HG03025 (cell line): ENCODE measurements around the gene ZNF646.

Experiments
- ATAC-seq: cut with Tn5 transposase; IDR thresholded peaks from one replicate; pipeline ENCODE4 v1.9.1; 2021; ENCODE audit warnings: mild to moderate bottlenecking, moderate library complexity; ENCODE audit not compliant: unreplicated experiment, low FRiP score

The ZNF646 gene, protein sequence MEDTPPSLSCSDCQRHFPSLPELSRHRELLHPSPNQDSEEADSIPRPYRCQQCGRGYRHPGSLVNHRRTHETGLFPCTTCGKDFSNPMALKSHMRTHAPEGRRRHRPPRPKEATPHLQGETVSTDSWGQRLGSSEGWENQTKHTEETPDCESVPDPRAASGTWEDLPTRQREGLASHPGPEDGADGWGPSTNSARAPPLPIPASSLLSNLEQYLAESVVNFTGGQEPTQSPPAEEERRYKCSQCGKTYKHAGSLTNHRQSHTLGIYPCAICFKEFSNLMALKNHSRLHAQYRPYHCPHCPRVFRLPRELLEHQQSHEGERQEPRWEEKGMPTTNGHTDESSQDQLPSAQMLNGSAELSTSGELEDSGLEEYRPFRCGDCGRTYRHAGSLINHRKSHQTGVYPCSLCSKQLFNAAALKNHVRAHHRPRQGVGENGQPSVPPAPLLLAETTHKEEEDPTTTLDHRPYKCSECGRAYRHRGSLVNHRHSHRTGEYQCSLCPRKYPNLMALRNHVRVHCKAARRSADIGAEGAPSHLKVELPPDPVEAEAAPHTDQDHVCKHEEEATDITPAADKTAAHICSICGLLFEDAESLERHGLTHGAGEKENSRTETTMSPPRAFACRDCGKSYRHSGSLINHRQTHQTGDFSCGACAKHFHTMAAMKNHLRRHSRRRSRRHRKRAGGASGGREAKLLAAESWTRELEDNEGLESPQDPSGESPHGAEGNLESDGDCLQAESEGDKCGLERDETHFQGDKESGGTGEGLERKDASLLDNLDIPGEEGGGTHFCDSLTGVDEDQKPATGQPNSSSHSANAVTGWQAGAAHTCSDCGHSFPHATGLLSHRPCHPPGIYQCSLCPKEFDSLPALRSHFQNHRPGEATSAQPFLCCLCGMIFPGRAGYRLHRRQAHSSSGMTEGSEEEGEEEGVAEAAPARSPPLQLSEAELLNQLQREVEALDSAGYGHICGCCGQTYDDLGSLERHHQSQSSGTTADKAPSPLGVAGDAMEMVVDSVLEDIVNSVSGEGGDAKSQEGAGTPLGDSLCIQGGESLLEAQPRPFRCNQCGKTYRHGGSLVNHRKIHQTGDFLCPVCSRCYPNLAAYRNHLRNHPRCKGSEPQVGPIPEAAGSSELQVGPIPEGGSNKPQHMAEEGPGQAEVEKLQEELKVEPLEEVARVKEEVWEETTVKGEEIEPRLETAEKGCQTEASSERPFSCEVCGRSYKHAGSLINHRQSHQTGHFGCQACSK (N-terminal part only)

DNA sequence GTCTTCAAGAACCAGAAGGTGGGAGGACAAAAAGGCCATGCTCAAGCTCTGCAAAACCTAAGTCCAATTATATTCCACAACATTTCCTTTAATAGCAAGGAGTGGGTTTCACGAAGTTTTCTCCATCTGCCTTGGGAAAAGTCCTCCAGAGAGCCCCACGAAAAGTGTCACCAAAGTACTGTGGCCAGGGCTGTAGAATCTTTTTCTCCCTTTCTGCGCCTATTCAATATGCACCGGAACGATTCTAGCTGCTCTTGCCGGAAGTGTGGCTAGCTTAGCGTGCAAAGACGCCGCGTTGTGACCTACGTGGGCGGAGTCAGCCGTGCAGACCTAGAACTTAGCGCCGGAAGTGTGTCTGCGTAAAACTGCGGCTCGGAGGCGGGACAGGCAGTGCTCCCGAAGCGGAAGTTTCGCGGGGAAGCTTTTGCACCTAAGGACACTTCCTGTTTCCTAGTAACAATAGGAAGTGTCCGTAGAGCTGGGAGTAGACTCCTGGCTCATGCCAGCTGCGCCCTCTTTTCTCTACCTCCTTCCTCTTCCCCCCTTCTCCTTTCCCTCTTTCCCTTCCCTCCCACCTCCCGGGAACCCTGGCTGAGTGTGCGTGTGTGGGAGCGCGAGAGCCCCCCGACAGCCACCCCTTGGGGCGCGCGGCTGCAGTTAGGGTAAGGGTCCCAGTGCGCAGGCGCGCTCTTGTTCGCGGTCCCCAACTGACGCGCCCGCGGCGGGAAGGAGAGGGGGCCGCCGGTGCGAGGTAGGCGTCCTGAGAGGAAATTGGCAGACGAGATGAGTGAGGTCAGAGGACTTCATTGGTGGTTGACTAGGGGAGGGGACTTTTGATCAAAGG lies at the start of gene ZNF646, which contains the start of gene ZNF668:
TSS of gene ZNF646 (plus strand) at position 453 of the 844 bp plus-strand sequence. CDS start 1,903 bp downstream, outside the sequence.
TSS of gene ZNF668 (minus strand) at position 271 of the 844 bp plus-strand sequence. CDS start 9,781 bp downstream, outside the sequence.
- peak; percentile 62 for ATAC-seq

DNA sequence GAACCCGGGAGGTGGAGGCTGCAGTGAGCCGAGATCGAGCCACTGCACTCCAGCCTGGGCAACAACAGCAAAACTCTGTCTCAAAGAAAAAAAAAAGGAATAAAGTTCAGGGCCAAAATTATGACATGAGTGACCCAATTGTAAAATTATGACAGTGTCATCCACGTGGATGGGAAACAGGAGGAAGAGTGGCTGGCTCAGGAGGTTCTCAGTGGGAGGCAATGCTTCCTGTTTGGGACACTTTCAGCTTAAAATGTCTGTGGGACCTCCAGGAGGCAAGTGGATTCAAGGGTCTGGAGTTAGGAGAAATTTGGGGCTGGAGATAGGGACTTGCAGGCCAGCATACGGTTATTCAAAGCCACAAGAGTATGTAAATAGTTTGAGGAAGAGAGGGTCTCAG lies 48.9 kb upstream of the ZNF646 start:
- ATAC-seq, result no peak

DNA sequence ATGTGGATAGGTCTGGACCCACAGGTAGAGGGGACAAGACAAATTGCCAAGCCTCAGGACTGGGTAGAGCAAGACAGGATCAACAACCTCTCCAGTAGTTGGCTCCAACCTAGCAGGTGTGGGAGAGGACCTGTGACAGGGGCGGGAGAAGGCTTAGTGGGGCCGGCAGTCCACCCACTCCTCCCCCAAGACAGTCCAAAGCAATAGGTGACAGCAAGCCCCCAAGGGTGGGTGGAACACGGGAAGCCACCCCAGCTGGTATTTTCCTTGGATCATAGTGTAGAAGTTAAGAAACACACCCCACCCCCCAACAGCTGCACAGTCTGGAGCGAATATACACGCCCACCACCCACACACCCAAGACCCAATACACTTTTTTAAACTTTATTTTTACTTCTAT lies 45.0 kb upstream of the ZNF646 start:
- ATAC-seq, result no peak

DNA sequence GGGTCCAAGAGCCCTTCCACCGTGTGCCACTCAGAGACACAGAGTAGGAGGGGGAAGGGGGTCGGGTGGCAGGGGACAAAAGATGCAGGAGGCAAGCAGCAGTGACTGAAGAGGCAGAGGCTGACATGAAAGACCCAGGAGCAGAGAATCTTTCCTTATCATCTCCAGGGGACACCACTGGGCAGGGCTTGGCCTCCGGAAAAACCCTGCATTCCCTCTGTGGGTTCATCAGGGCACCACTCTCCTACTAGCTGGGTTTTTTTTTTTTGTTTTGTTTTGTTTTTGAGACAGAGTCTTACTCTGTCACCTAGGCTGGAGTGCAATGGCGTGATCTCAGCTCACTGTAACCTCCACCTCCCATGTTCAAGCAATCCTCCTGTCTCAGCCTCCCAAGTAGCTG lies 42.9 kb upstream of the ZNF646 start:
- ATAC-seq, result no peak

DNA sequence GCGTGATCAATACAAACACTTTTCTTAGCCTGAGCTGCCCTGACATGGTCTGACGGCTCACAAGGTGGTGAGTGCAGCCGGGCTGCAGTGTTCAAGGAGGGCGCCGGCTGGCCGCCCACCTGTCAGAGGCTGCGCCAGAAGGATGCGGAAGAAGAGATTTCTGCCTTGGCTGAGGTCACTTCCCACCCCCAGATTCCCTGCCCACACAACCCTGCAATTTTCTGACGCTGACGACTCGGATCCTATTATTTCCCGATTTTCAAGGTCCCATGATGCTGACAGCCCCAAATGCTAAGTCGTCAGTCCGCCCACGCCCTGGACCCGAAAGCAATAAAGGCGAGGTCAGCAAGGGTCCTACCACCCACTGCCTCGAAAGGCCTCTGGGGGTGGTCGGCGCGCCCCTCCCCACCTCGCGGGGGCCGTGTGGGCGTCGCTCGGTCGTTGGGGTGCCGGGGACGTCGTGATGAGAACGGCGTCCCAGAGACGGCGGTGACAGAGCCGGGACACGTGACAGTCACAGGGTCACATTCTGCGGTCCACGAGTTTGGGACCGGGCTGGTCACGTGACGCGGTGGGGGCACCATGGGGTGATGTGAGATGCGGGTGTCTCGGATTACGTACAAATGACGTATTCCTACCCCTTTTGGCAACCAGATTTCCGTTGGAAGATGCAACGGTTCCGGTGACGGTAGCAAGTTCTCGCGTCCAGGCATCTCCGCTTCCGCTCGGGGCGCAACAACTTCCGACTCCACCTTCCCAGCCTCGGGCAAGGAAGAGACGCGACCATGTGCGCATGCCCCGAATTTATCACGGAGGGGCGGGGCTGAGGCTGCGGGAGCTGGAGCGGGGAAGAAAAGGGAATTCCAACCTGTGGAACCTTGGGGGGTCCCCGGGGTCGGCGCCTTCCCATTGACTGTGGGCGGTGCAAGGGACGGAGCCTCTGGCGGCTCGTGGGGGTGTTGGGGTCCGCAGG lies 41.2 kb upstream of the ZNF646 start, which contains the start of gene STX4:
TSS of gene STX4 (plus strand) at position 823 of the 973 bp plus-strand sequence. CDS start 248 bp downstream, outside the sequence.
- peak; percentile 70 for ATAC-seq

DNA sequence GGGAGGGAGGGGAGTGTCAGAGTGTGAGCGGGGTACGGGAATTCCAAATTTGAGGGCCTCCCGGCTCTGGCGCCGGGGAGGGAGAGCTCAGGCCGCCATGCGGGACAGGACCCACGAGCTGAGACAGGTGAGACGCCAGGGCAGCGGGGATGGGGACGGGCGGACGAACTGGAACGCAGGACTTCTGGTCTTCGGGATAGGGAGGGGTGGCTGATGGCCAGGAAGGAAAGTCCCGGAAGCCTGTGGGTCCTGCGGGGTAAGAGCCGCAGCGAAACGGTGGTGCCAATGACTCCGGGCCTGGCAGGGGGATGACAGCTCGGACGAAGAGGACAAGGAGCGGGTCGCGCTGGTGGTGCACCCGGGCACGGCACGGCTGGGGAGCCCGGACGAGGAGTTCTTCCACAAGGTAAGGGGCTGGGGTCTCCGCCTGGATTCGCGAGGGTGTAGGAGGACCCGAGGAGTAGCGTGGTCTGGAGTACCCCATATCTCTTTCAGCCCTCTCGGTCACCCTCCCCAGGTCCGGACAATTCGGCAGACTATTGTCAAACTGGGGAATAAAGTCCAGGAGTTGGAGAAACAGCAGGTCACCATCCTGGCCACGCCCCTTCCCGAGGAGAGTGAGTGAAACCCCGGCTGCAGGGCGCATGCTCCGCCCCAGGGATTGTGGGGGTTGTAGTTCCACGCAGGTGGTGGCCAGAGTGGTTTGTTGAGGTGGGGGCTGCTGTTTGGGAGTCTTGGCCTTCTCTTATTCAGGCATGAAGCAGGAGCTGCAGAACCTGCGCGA lies 40.3 kb upstream of the ZNF646 start:
- ATAC-seq, result peak; percentile 30

DNA sequence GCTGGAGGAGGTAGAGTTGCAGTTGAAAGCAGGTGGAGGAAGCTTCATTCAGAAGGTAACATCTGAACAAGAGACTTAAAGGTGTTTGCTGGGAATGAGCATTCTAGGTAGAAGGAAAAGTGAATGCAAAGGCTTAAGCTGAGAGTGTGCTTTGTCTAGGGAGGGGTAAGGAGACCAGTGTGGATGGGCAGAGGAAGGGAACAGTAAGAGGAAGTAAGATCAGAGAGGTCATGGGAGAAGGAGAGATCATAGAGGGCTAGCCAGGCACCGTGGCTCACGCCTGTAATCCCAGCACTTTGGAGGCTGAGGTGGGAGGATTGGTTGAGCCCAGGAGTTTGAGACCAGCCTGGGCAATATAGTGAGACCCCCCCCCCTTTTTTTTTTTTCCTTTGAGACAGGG lies 37.5 kb upstream of the ZNF646 start:
- ATAC-seq, result no peak

DNA sequence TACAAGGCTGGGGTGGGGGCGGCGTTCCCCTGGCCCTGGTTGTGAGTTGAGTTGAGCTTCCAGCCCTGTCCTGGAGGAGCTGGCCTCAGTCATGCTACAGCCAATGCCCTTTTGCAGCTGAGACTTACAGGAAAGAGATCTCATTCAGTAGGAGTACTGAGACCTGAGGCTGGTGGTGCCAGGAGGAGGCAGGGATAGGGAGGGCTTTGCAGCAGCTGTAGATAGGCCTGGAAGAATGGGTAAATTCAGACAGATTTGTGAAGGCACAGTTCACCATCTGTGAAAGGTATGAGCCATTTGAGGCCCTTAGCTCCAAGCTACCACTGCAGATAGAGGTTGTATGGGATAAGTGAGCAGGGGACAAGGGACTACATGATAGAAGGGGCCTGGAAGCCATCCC lies 35.2 kb upstream of the ZNF646 start:
- no peak for ATAC-seq

DNA sequence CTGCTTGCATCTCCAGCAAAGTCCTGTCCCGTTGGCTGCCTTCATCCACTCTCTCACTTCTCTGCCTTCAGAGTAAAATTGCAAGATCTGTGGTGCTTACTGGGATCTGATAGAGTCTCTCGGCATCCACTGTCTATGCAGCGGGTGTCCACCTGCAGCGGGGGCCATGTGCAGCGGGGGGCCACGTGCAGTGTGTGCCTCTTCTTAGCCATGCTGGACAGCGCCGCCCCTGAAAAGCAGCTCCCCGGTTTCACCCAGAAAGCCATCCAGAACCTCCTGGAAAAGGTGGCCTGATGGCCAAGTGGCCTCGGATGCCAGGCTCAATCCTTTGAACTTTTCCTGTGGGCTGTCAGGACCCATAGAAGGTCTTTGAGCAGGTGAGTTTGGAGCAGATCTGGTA lies 31.4 kb upstream of the ZNF646 start:
- no peak for ATAC-seq

DNA sequence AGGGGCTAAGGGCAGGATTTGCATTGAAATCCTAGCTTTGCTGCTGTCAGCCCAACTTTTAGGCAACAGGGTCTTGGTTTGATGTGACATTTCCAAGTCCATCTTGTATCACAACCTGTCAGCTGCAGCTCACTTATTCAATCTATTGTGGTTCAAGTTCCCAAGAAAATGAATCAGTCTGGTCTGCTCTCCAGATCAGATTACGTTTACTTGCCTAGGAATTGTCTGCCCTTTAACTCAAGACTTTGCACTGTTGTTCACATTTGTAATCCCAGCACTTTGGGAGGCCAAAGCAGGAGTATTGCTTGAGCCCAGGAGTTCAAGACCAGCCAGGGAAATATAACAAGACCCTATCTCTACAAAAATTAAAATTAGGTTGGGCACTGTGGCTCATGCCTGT lies 30.9 kb upstream of the ZNF646 start:
- no peak for ATAC-seq

DNA sequence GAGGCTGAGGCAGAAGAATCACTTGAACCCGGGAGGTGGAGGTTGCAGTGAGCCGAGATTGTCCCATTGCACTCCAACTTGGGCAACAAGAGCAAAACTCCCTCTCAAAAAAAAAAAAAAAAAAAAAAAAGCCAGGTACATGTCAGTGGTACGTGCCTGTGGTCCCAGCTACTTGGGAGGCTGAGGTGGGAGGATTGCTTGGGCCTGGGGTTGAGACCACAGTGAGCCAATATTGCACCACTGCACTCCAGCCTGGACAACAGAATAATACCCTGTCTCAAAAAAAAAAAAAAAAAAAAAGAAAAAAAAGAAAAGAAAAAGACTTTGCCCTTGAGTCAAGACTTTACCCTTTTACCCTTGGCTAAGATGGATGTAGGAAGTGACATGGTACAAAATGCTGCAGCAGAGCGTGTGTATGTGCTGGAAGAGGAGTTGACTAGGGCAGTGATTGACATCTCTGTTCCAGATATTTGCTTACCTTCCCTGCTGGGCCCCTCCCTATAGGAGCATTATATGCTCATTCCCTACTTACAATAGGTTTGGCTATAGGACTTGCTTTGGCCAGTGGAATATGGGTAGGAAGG lies 30.2 kb upstream of the ZNF646 start:
- ATAC-seq, result no peak

DNA sequence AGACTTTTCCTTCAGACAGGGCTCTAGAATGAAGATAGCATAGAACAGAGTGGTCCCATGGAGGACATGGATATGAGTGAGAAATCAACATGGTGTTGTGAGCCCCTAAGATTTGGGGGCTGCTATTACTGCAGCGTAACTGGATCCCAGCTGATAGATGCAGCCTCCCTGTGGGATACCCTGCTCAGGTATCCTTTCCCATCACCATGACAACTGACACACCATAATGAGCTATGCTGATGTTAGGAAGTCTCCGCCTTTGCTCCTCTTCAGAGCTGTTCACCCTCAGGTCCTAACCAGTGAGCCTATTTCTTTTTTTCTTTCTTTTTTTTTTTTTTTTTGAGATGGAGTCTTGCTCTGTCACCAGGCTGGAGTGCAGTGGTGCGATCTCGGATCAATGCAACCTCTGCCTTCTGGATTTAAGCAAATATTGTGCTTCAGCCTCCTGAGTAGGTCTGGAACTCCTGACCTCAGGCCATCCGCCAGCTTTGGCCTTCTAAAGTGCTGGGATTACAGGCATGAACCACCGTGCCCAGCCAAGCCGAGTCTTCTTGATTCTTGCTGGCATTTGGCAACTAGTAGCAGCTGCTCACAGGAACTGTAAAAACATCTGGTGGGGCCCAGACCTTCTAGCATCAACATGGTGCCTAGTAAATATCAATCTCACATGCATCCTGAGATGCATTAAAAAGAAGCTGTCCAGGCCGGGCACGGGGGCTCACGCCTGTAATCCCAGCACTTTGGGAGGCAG lies 23.8 kb upstream of the ZNF646 start:
- no peak for ATAC-seq

DNA sequence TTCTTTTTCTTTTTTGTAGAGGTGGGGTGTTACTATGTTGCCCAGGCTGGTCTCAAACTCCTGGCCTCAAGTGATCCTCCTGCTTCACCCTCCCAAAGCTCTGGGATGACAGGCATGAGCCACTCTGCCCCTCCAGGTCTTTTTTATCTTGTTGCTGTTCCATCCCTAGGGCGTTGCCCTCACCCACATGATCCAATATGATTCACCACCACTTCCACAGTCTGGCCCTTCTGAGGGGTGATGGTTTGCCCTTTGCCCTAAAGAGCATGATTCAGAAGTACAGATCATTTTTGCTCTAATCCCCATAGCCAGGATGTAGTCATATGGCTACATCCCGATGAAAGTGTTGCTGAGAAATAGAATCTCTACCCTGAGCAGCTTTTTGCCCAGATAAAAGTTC lies 22.1 kb upstream of the ZNF646 start:
- no peak for ATAC-seq

DNA sequence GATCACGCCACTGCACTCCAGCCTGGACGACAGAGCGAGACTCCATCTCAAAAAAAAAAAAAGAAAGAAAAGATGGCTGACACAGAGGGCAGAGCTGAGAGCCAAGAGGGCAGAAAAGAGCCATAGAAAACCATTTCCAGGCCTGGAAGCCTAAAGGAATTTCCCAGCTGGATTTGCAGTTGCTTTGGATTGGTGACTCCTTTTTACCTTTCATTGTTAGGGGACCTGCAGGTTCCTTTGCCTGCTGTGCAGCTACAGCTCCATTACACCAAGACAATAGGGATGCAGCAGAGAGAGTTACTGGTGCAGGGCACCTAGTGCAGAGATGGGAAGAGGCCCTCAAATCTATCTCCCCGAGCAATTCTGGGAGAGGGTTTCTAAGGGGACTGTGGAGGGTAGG lies 18.6 kb upstream of the ZNF646 start:
- no peak for ATAC-seq

DNA sequence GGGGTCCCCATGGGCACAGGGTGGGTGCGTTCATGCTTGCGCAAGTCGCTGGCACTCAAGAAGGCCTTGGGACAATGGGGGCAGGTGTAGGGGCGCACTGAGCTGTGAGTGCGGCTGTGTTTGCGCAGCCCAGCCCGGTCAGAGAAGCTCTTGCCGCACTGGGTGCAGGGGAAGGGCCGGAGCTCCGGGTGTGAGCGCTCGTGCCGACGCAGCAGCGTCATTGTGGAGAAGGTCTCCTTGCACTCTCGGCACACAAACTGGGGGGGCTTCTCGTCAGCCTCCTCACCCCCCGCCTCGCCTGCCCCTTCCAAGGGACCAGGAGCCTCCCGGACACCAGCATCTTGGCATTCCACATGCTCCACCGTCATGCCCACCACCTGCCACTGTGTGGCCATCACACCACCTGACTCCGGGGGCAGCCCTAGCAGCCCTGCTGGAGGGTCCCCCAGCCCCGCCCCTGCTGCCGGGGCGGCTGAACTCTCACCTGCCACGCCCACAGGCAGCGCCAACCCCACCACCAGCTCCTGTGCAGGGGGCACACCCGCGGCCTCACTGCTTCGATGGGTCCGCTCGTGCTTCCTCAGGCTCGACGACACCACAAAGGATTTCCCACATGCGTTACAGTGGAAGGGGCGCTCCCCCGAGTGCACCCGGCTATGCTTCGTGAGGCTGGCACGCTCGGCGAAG lies 13.0 kb upstream of the ZNF646 start:
- ATAC-seq, result no peak

DNA sequence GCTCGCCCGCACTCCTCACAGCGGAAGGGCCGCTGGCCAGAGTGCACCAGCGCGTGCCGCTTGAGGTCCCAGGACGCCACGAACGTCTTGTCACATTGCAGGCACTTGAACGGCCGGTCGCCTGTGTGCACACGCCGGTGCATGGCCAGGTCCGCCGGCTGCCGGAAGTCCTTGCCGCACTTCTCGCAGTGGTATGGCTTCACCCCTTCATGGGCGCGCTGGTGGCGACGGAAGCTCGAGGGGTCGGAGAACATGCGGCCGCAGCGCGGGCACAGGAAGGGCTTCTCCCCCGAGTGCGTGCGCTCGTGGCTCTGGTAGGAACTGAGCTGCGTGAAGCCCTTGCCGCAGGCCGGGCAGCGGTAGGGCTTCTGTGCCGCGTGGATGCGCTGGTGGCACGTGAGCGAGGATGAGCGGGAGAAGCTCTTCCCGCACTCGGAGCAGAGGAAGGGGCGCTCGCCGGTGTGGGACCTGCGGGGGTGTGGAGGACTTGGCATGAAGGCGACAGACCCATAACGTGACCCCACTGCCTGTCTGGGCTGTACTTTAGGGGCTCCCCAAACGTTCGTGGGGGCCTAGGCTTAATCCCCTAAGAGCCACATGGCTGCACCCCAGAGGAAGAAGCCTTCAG lies 12.3 kb upstream of the ZNF646 start:
- no peak for ATAC-seq
